Astrocyte (in vitro differentiated cells and primary cell): ENCODE data around the gene MMP23B. TPM values are rescaled to one million over a fixed set of nuclear protein-coding genes. Genes with fewer than 3 reads are reported as not detected.
"Not testable (repeated sequence)": the region's sequence is repeated elsewhere in the genome, so short reads cannot be mapped to it uniquely, and the experiment has no call there.

Source experiments
- DNase-seq: peaks from one replicate; pipeline ENCODE4 v3.0.0-alpha.2; 2010; ENCODE audit warnings: low read depth
- FAIRE-seq: peaks from 2 replicates; lab custom pipeline; 2011; peaks lifted over from hg19 to GRCh38; lab: Jason Lieb, UNC
- H2AFZ ChIP-seq: 2 replicates; pipeline ENCODE4 v1.6.0; 2012; ENCODE audit warnings: low read depth, low read length, inconsistent platforms
- H3K27ac ChIP-seq: 2 replicates; pipeline ENCODE4 v1.5.1; 2011; ENCODE audit warnings: low read depth, low read length, inconsistent platforms
- H3K27me3 ChIP-seq: 2 replicates; pipeline ENCODE4 v1.6.0; 2011; ENCODE audit warnings: low read length, inconsistent platforms; ENCODE audit not compliant: insufficient read depth
- H3K36me3 ChIP-seq: 2 replicates; pipeline ENCODE4 v1.5.1; 2011; ENCODE audit warnings: low read length, inconsistent platforms; ENCODE audit not compliant: insufficient read depth
- H3K4me1 ChIP-seq: 2 replicates; pipeline ENCODE4 v1.5.1; 2011; ENCODE audit warnings: low read length, inconsistent platforms; ENCODE audit not compliant: insufficient read depth
- H3K4me2 ChIP-seq: 2 replicates; pipeline ENCODE4 v1.6.0; 2012; ENCODE audit warnings: low read length, inconsistent platforms
- H3K4me3 ChIP-seq: 2 replicates; pipeline ENCODE4 v1.5.1; 2011; ENCODE audit warnings: low read depth, mild to moderate bottlenecking, low read length, inconsistent platforms; ENCODE audit not compliant: insufficient read depth
- H3K79me2 ChIP-seq: 2 replicates; pipeline ENCODE4 v1.6.0; 2012; ENCODE audit warnings: mild to moderate bottlenecking, low read length, inconsistent platforms; ENCODE audit not compliant: insufficient read depth
- H3K9ac ChIP-seq: 2 replicates; pipeline ENCODE4 v1.6.0; 2012; ENCODE audit warnings: mild to moderate bottlenecking, low read length, inconsistent platforms
- H3K9me3 ChIP-seq: 2 replicates; pipeline ENCODE4 v1.5.1; 2012; ENCODE audit warnings: low read depth, mild to moderate bottlenecking, low read length, inconsistent platforms; ENCODE audit not compliant: insufficient read depth
- H4K20me1 ChIP-seq: 2 replicates; pipeline ENCODE4 v1.6.0; 2012; ENCODE audit warnings: low read length, inconsistent platforms; ENCODE audit not compliant: insufficient read depth
- H3K27ac Mint-ChIP-seq: one replicate; pipeline ENCODE4 v1.8.0; 2021; ENCODE audit warnings: mild to moderate bottlenecking, mixed read lengths; ENCODE audit not compliant: unreplicated experiment
- H3K27me3 Mint-ChIP-seq: one replicate; pipeline ENCODE4 v1.8.0; 2021; ENCODE audit warnings: low read depth, mixed read lengths; ENCODE audit not compliant: unreplicated experiment
- H3K36me3 Mint-ChIP-seq: one replicate; pipeline ENCODE4 v1.8.0; 2021; ENCODE audit warnings: low read depth, mixed read lengths; ENCODE audit not compliant: unreplicated experiment
- H3K4me1 Mint-ChIP-seq: one replicate; pipeline ENCODE4 v1.8.0; 2021; ENCODE audit warnings: low read depth, mixed read lengths; ENCODE audit not compliant: unreplicated experiment
- H3K4me3 Mint-ChIP-seq: one replicate; pipeline ENCODE4 v1.8.0; 2021; ENCODE audit warnings: mild to moderate bottlenecking, moderate library complexity, mixed read lengths; ENCODE audit not compliant: unreplicated experiment
- H3K9me3 Mint-ChIP-seq: one replicate; pipeline ENCODE4 v1.8.0; 2021; ENCODE audit warnings: mild to moderate bottlenecking, mixed read lengths; ENCODE audit not compliant: unreplicated experiment
- EZH2 ChIP-seq: IDR thresholded peaks from 2 replicates; pipeline ENCODE4 v1.6.1; 2012; ENCODE audit warnings: mild to moderate bottlenecking, low read length, inconsistent platforms; ENCODE audit not compliant: insufficient read depth
- total RNA-seq: library from RNA; stranded (reverse); gene quantifications from 2 replicates; pipeline ENCODE4 v1.2.1, GENCODE V29; 2021
- TF ChIP-seq, protein P1 (sequence below): IDR thresholded peaks from 2 replicates; pipeline ENCODE4 v1.5.1; 2011; ENCODE audit warnings: low read depth, mild to moderate bottlenecking, inconsistent platforms, low read length, moderate library complexity; ENCODE audit not compliant: insufficient read depth

The MMP23B gene
- total RNA-seq, 1 donor from 2014 or later: 40.7 TPM

DNA sequence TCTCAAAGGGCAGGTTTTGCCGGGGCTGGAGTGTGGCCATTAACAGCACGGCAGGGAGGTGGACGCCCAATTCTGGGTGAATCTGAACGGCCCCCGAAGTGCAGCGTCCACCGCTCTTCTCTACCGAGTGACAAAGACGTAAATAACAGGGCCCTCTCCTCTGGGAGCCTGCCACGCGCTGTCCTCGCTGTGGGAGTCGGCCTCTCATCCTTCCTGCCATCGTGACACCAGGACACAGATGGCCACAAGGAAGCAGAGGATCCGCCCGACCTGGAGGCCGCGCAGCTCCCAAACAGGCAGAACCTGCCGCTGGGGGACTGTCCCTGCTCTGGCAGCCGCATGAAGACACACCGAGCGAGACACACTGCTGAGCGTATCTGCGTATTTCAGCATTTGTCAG, 38.9 kb downstream of the MMP23B start:
- H3K79me2 ChIP-seq: no peaks in the 10 kb centered on the region
- H3K36me3 ChIP-seq: peaks cover 10% of the 10 kb centered on the region
- H3K4me3 ChIP-seq: no peak overlapping the region
- no peak overlapping the region for H2AFZ ChIP-seq
- FAIRE-seq (no peak), DNase-seq (no peak)
- Mint-ChIP-seq H3K4me3 (no peak overlapping the region), H3K27ac (no peak overlapping the region), H3K4me1 (no peaks in the 10 kb centered on the region), H3K9me3 (no peaks in the 10 kb centered on the region), H3K27me3 (no peaks in the 10 kb centered on the region), H3K36me3 (peaks cover 5% of the 10 kb centered on the region)
- TF ChIP-seq EZH2: no peak
- no peaks in the 10 kb centered on the region for H3K9me3 ChIP-seq
- H3K27ac ChIP-seq: no peak overlapping the region
- H3K9ac ChIP-seq: no peak overlapping the region
- H3K27me3 ChIP-seq: no peaks in the 10 kb centered on the region
- no peak overlapping the region for H3K4me2 ChIP-seq
- no peaks in the 10 kb centered on the region for H4K20me1 ChIP-seq
- no peaks in the 10 kb centered on the region for H3K4me1 ChIP-seq

DNA sequence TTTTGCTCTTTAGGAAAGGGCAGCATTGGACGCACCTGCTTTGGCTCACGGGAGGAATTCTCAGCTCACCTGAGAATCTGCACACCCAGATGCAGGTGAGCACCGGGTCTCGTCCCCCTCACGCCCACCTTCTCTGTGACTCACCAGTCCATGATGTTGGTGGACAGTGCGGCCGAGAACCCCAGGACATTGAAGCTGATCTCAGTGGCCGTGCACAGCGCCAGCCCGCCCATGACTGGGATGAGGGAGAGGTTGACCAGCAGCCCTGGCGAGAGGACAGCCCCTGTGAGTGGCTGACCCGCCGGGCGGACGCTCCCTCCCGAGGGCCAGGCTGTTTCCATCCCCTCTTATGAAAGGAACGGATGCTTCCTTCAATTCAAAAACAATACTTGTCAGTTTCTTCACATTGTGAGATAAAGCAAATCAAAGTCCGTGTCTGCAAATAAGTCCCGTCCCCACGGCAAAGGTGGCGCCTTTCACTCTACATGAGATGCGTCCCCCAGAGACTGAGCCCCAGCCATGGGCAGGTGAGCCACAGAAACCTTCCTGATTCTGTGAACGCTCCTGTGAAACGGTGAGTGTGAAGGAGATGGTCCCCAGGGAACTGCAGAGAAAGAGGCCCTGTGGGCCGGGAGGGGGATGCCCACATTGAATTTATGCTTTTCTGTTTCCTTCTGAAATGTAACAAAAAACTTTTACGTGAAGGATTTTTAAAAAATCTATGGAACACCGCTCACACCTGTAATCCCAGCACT, 39.6 kb downstream of the MMP23B start:
- Histone ChIP-seq H3K4me3 (no peak overlapping the region), H2AFZ (no peak overlapping the region), H3K27ac (no peak overlapping the region), H4K20me1 (no peaks in the 10 kb centered on the region), H3K9ac (no peak overlapping the region), H3K27me3 (no peaks in the 10 kb centered on the region), H3K36me3 (peaks cover 7% of the 10 kb centered on the region), H3K9me3 (no peaks in the 10 kb centered on the region), H3K4me2 (no peak overlapping the region), H3K4me1 (no peaks in the 10 kb centered on the region), H3K79me2 (no peaks in the 10 kb centered on the region)
- Mint-ChIP-seq H3K27me3 (no peaks in the 10 kb centered on the region), H3K9me3 (no peaks in the 10 kb centered on the region), H3K36me3 (peaks cover 5% of the 10 kb centered on the region), H3K4me3 (no peak overlapping the region), H3K4me1 (no peaks in the 10 kb centered on the region), H3K27ac (no peak overlapping the region)
- DNase-seq (no peak), FAIRE-seq (no peak)
- TF ChIP-seq EZH2: no peak
- TF ChIP-seq, protein P1, sequence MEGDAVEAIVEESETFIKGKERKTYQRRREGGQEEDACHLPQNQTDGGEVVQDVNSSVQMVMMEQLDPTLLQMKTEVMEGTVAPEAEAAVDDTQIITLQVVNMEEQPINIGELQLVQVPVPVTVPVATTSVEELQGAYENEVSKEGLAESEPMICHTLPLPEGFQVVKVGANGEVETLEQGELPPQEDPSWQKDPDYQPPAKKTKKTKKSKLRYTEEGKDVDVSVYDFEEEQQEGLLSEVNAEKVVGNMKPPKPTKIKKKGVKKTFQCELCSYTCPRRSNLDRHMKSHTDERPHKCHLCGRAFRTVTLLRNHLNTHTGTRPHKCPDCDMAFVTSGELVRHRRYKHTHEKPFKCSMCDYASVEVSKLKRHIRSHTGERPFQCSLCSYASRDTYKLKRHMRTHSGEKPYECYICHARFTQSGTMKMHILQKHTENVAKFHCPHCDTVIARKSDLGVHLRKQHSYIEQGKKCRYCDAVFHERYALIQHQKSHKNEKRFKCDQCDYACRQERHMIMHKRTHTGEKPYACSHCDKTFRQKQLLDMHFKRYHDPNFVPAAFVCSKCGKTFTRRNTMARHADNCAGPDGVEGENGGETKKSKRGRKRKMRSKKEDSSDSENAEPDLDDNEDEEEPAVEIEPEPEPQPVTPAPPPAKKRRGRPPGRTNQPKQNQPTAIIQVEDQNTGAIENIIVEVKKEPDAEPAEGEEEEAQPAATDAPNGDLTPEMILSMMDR: no peak

DNA sequence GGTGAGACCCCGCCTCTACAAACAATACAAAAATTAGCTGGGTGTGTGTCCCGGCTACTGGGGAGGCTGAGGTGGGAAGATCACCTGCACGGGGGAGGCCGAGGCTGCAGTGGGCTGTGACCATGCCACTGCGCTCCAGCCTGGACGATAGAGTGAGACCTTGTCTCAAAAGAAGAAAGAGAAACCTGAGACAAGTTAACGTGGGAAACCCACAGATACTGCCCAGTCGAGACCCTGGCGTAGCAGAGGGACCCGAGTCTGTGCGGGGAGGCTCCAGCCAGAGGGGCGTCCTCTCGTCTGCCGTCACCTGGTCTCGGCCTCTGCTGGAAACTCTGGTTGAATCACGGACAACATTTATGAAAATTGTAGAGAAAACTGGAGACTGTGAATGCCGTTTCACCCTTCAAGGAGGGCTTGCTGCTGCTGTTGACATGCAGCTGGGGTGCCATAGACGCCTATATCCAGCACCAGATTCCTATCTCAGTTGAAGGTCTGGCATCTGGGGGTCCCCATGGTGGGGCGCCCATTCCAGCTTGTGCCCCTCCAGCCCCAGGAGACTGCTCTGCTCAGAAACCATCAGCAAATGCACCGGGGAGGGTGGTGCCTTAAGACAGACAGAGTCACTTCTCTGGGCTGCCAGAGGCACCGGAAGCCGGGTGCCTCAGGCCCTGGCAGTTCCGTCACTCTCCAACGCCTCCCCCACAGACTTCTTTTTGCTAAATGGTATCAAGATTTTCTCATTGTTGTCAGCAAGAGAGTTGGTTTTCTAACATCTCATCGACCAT, 40.4 kb downstream of the MMP23B start:
- no peak for TF ChIP-seq EZH2
- TF ChIP-seq, protein P1: no peak
- no peak overlapping the region for H3K4me3 ChIP-seq
- no peak for FAIRE-seq

DNA sequence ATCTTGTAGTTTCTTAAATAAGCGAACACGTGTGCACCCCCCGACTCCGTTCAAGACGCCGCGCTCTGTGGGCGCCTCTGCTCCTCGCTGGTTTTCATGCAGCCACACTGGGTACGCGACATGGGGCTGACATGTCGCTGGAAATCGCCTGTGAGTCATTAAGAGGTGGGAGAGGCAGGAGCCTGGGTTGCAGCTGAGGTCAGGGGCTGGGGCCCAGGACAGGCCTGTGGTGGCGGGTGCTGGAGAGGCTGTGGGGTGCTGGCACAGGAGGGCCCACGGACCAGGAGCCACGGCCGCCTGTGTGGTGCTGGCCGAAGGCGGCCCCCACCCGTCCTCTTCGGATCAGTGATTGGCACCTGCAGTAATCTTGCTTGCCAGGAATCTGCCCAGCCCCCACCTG, 42.8 kb downstream of the MMP23B start:
- not testable (repeated sequence) for H3K4me3 ChIP-seq, FAIRE-seq, H3K27ac Mint-ChIP-seq, H3K27me3 ChIP-seq, H3K27me3 Mint-ChIP-seq, H3K9me3 ChIP-seq, H3K36me3 Mint-ChIP-seq, DNase-seq, H3K9ac ChIP-seq, H3K4me3 Mint-ChIP-seq, H3K27ac ChIP-seq, H3K4me1 ChIP-seq, H2AFZ ChIP-seq, H3K36me3 ChIP-seq, H3K4me1 Mint-ChIP-seq, H3K4me2 ChIP-seq, H3K9me3 Mint-ChIP-seq
- H3K79me2 ChIP-seq: peaks cover 23% of the 10 kb centered on the region
- H4K20me1 ChIP-seq: peaks cover 21% of the 10 kb centered on the region

More for the DNA sequence above, 40.4 kb downstream of the MMP23B start:
- Histone ChIP-seq H3K27me3 (no peaks in the 10 kb centered on the region), H3K4me1 (no peaks in the 10 kb centered on the region), H3K79me2 (no peaks in the 10 kb centered on the region), H3K9ac (no peak overlapping the region), H3K4me2 (no peak overlapping the region), H3K9me3 (no peaks in the 10 kb centered on the region), H4K20me1 (no peaks in the 10 kb centered on the region), H3K27ac (no peak overlapping the region), H2AFZ (no peak overlapping the region), H3K36me3 (peaks cover 7% of the 10 kb centered on the region)
- Mint-ChIP-seq H3K4me1 (no peaks in the 10 kb centered on the region), H3K36me3 (peaks cover 5% of the 10 kb centered on the region), H3K27ac (no peak overlapping the region), H3K9me3 (no peaks in the 10 kb centered on the region), H3K27me3 (no peaks in the 10 kb centered on the region), H3K4me3 (no peak overlapping the region)
- no peak for DNase-seq
